H1 (cell line): ENCODE results near the gene SOX2. TPM values are rescaled to one million over a fixed set of nuclear protein-coding genes. Genes with fewer than 3 reads are reported as not detected.

Experiments used
- CTCF ChIA-PET: fragments of 300-600 bp; sonication (Branson Sonifier 250); formaldehyde crosslinking; loops from one replicate; lab custom pipeline; 2021; ENCODE audit not compliant: partially characterized antibody; lab: Charles Lee
- POLR2A ChIA-PET: fragments of 300-600 bp; sonication (Branson Sonifier 250); formaldehyde crosslinking; loops from one replicate; lab custom pipeline; 2021; ENCODE audit warnings: inconsistent platforms; ENCODE audit not compliant: partially characterized antibody; lab: Charles Lee
- DNase-seq, 2 experiments: peaks; one replicate each; pipeline versions ENCODE4 v3.0.0 to v3.0.0-alpha.2; 2010 to 2022; ENCODE audit warnings: low spot score in 2 of 2, low read depth in 1 of 2, mixed read lengths in 1 of 2
- FAIRE-seq: peaks from 2 replicates; lab custom pipeline; 2011; peaks lifted over from hg19 to GRCh38; lab: Jason Lieb, UNC
- H2AFZ ChIP-seq: 2 replicates; pipeline ENCODE4 v1.8.1; 2012; ENCODE audit warnings: low read length, inconsistent platforms
- H2AK5ac ChIP-seq: 2 replicates; pipeline ENCODE4 v1.6.1; 2013; ENCODE audit warnings: low read depth, low read length
- H2BK120ac ChIP-seq: replicated peaks from 2 replicates; pipeline ENCODE3; 2013; ENCODE audit warnings: low read depth, low read length, inconsistent platforms
- H2BK12ac ChIP-seq: 2 replicates; pipeline ENCODE4 v1.6.1; 2013; ENCODE audit warnings: low read depth, low read length
- H2BK15ac ChIP-seq: 2 replicates; pipeline ENCODE4 v1.6.1; 2013; ENCODE audit warnings: low read length
- H2BK20ac ChIP-seq: 2 replicates; pipeline ENCODE4 v1.6.1; 2013; ENCODE audit warnings: low read length
- H2BK5ac ChIP-seq: 2 replicates; pipeline ENCODE4 v1.6.1; 2013; ENCODE audit warnings: low read depth, low read length
- H3K14ac ChIP-seq: 2 replicates; pipeline ENCODE4 v1.6.1; 2013; ENCODE audit warnings: inconsistent platforms; ENCODE audit not compliant: insufficient read length
- H3K18ac ChIP-seq: 2 replicates; pipeline ENCODE4 v1.6.1; 2013; ENCODE audit warnings: low read length; ENCODE audit errors: extremely low read depth
- H3K23ac ChIP-seq: 2 replicates; pipeline ENCODE4 v1.6.1; 2013; ENCODE audit warnings: inconsistent platforms; ENCODE audit not compliant: insufficient read length
- H3K23me2 ChIP-seq: 2 replicates; pipeline ENCODE4 v1.6.1; 2013; ENCODE audit warnings: low read depth, low read length
- H3K27ac ChIP-seq: 2 replicates; pipeline ENCODE4 v1.6.1; 2011; ENCODE audit warnings: low read depth, low read length, inconsistent platforms
- H3K27me3 ChIP-seq, 4 experiments: replicated peaks in 1 of 4; 1 replicate in 1 of 4; 2 replicates in 3 of 4; pipeline versions ENCODE4 v1.6.1 to v1.8.1; 2011 to 2013; ENCODE audit warnings: low read length in 3 of 4, mild to moderate bottlenecking in 3 of 4, inconsistent platforms in 2 of 4, mixed read lengths in 2 of 4, moderate library complexity in 1 of 4; ENCODE audit not compliant: control insufficient read depth in 3 of 4, insufficient read depth in 3 of 4; ENCODE audit errors: extremely low read depth in 1 of 4
- H3K36me3 ChIP-seq, 4 experiments: 2 replicates each; pipeline versions ENCODE4 v1.6.1 to v1.8.1; 2011 to 2013; ENCODE audit warnings: mild to moderate bottlenecking in 4 of 4, low read length in 3 of 4, moderate library complexity in 2 of 4, control low read depth in 1 of 4, inconsistent platforms in 1 of 4; ENCODE audit not compliant: insufficient read depth in 4 of 4, control insufficient read depth in 2 of 4
- H3K4ac ChIP-seq: replicated peaks from 2 replicates; pipeline ENCODE3; 2013; ENCODE audit warnings: low read length, low read depth, mixed read lengths, inconsistent platforms; ENCODE audit not compliant: insufficient read length
- H3K4me1 ChIP-seq, 4 experiments: replicated peaks in 1 of 4; 1 replicate in 1 of 4; 2 replicates in 3 of 4; pipeline versions ENCODE4 v1.6.1 to v1.8.1; 2011 to 2013; ENCODE audit warnings: low read length in 3 of 4, inconsistent platforms in 2 of 4, mixed read lengths in 1 of 4; ENCODE audit not compliant: insufficient read depth in 4 of 4, control insufficient read depth in 3 of 4
- H3K4me2 ChIP-seq, 2 experiments: 2 replicates each; pipeline versions ENCODE4 v1.6.1 to v1.8.1; 2011 to 2013; ENCODE audit warnings: low read depth in 2 of 2, low read length in 2 of 2, control low read depth in 1 of 2, inconsistent platforms in 1 of 2, mild to moderate bottlenecking in 1 of 2; ENCODE audit not compliant: insufficient read depth in 1 of 2
- H3K4me3 ChIP-seq, 4 experiments: fragments of 200-600, 300-600 bp in 1 of 4; sonication (generic), shearing (Covaris generic), sonication (Bioruptor Twin) in 1 of 4; 2 replicates each; pipeline versions ENCODE4 v1.5.1 to v1.8.1; 2011 to 2016; ENCODE audit warnings: low read length in 4 of 4, low read depth in 3 of 4, control low read depth in 2 of 4, inconsistent platforms in 2 of 4, mild to moderate bottlenecking in 2 of 4, mixed read lengths in 1 of 4, moderate library complexity in 1 of 4; ENCODE audit not compliant: insufficient read depth in 2 of 4; ENCODE audit errors: extremely low read depth in 1 of 4
- H3K56ac ChIP-seq: replicated peaks from 2 replicates; pipeline ENCODE3; 2013; ENCODE audit warnings: low read depth, mild to moderate bottlenecking, mixed read lengths, low read length, inconsistent platforms; ENCODE audit not compliant: insufficient read length
- H3K79me1 ChIP-seq: 2 replicates; pipeline ENCODE4 v1.6.1; 2013; ENCODE audit warnings: low read depth, low read length, control low read depth
- H3K79me2 ChIP-seq, 2 experiments: 2 replicates each; pipeline versions ENCODE4 v1.6.1 to v1.8.1; 2012 to 2013; ENCODE audit warnings: low read length in 2 of 2, mild to moderate bottlenecking in 2 of 2, inconsistent platforms in 1 of 2; ENCODE audit not compliant: insufficient read depth in 2 of 2, control insufficient read depth in 1 of 2
- H3K9ac ChIP-seq, 4 experiments: replicated peaks in 1 of 4; 1 replicate in 1 of 4; 2 replicates in 3 of 4; pipeline versions ENCODE4 v1.6.1 to v1.8.1; 2011 to 2013; ENCODE audit warnings: low read depth in 3 of 4, low read length in 3 of 4, control low read depth in 2 of 4, mild to moderate bottlenecking in 2 of 4, moderate library complexity in 2 of 4, inconsistent platforms in 1 of 4; ENCODE audit errors: extremely low read depth in 1 of 4
- H3K9me3 ChIP-seq, 2 experiments: 2 replicates each; pipeline versions ENCODE4 v1.6.1 to v1.8.1; 2012 to 2013; ENCODE audit warnings: mild to moderate bottlenecking in 2 of 2, moderate library complexity in 2 of 2, control low read depth in 1 of 2, inconsistent platforms in 1 of 2, low read depth in 1 of 2, low read length in 1 of 2, mixed read lengths in 1 of 2; ENCODE audit not compliant: insufficient read depth in 2 of 2
- H4K20me1 ChIP-seq, 2 experiments: replicated peaks in 1 of 2; 2 replicates each; pipeline versions ENCODE3 to v1.8.1; 2011 to 2013; ENCODE audit warnings: inconsistent platforms in 2 of 2, low read length in 2 of 2, mild to moderate bottlenecking in 1 of 2; ENCODE audit not compliant: insufficient read depth in 2 of 2, control insufficient read depth in 1 of 2
- H4K5ac ChIP-seq: 2 replicates; pipeline ENCODE4 v1.6.1; 2013; ENCODE audit warnings: low read length, low read depth, mixed read lengths, inconsistent platforms; ENCODE audit not compliant: insufficient read length
- H4K8ac ChIP-seq: 2 replicates; pipeline ENCODE4 v1.8.0; 2013; ENCODE audit warnings: mild to moderate bottlenecking, moderate library complexity, low read length, inconsistent platforms; ENCODE audit not compliant: insufficient read depth; ENCODE audit errors: extremely low read depth
- H4K91ac ChIP-seq: replicated peaks from 2 replicates; pipeline ENCODE3; 2013; ENCODE audit warnings: low read length, mixed read lengths, inconsistent platforms; ENCODE audit not compliant: insufficient read length
- ASH2L ChIP-seq: fragments of 200-600, 300-600 bp; sonication (generic); IDR thresholded peaks from one replicate; pipeline ENCODE4 v1.7.1; 2017; ENCODE audit warnings: low read length
- CBX5 ChIP-seq: fragments of 300-800, 300-1000 bp; sonication (generic); IDR thresholded peaks from 2 replicates; pipeline ENCODE4 v1.7.1; 2016; ENCODE audit warnings: antibody characterized with exemption, low read length, low read depth
- CHD1 ChIP-seq: IDR thresholded peaks from 2 replicates; pipeline ENCODE4 v1.6.1; 2012; ENCODE audit warnings: low read depth, low read length, improper control_type of control experiment
- HDAC2 ChIP-seq, 2 experiments: fragments of 300-600 bp in 1 of 2; sonication (generic) in 1 of 2; IDR thresholded peaks; 2 replicates each; pipeline ENCODE4 v1.6.1; 2011 to 2012; ENCODE audit warnings: low read depth in 2 of 2, low read length in 2 of 2, mild to moderate bottlenecking in 2 of 2, moderate library complexity in 2 of 2, borderline replicate concordance in 1 of 2, inconsistent platforms in 1 of 2
- SIN3A ChIP-seq, 2 experiments: IDR thresholded peaks in 1 of 2; conservative IDR thresholded peaks in 1 of 2; 2 replicates each; pipeline ENCODE4 v1.6.1; 2011 to 2012; ENCODE audit warnings: low read length in 2 of 2, improper control_type of control experiment in 1 of 2, low read depth in 1 of 2, mild to moderate bottlenecking in 1 of 2
- SP4 ChIP-seq: IDR thresholded peaks from 2 replicates; pipeline ENCODE4 v1.6.1; 2012; ENCODE audit warnings: low read length, inconsistent platforms
- TAF1 ChIP-seq: IDR thresholded peaks from 2 replicates; pipeline ENCODE4 v1.6.1; 2011; ENCODE audit warnings: mild to moderate bottlenecking, low read depth, low read length
- TAF7 ChIP-seq: optimal IDR thresholded peaks from 2 replicates; pipeline ENCODE3; 2011; ENCODE audit warnings: low read depth, mild to moderate bottlenecking, inconsistent platforms, low read length, moderate library complexity, borderline replicate concordance
- WGBS, 2 experiments: shearing (Covaris generic) in 1 of 2; methylation state at CpG; one replicate each; pipeline versions ENCODE4 v1.1.6 to v1.1.7; 2013 to 2015; ENCODE audit warnings: low lambda C conversion rate in 2 of 2, mixed read lengths in 2 of 2, inconsistent platforms in 1 of 2, low coverage in 1 of 2, missing lambda C conversion rate in 1 of 2; ENCODE audit not compliant: insufficient replicate concordance in 2 of 2, insufficient coverage in 1 of 2, insufficient read length in 1 of 2; ENCODE audit errors: extremely low coverage in 1 of 2, missing lambda C conversion rate in 1 of 2; 5-methylcytosine and 5-hydroxymethylcytosine counted together
- polyA plus RNA-seq, 7 experiments: library from polyadenylated mRNA; depleted of rRNA in 3 of 7; stranded (reverse) in 5 of 7; unstranded in 2 of 7; fragments of >200 nt in 5 of 7; fragments of 200-250 nt in 2 of 7; gene quantifications; 1 replicate in 5 of 7; 2 replicates in 1 of 7; 4 replicates in 1 of 7; pipeline versions ENCODE4 v1.2.1 to v1.2.3, GENCODE V29; 2011 to 2013; ENCODE audit warnings: missing spikeins in 2 of 7, mixed read lengths in 2 of 7
- total RNA-seq: library from RNA; stranded (reverse); fragmentation: NEBNext Ultra II Directional; extraction: Animal tissue kit (Norgen Biotek cat#: 25700); gene quantifications from 2 replicates; pipeline ENCODE4 v1.2.1, GENCODE V29; 2021
- TF ChIP-seq, protein P1 (sequence below): IDR thresholded peaks from 2 replicates; pipeline ENCODE4 v1.6.1; 2012; ENCODE audit warnings: low read length, inconsistent platforms

The SOX2 gene
- total and polyA plus RNA-seq, 2 of the 8 experiments (the other 6 are each of a cell fraction or from before 2014, with no cell fraction given), result 149 to 247 TPM

DNA sequence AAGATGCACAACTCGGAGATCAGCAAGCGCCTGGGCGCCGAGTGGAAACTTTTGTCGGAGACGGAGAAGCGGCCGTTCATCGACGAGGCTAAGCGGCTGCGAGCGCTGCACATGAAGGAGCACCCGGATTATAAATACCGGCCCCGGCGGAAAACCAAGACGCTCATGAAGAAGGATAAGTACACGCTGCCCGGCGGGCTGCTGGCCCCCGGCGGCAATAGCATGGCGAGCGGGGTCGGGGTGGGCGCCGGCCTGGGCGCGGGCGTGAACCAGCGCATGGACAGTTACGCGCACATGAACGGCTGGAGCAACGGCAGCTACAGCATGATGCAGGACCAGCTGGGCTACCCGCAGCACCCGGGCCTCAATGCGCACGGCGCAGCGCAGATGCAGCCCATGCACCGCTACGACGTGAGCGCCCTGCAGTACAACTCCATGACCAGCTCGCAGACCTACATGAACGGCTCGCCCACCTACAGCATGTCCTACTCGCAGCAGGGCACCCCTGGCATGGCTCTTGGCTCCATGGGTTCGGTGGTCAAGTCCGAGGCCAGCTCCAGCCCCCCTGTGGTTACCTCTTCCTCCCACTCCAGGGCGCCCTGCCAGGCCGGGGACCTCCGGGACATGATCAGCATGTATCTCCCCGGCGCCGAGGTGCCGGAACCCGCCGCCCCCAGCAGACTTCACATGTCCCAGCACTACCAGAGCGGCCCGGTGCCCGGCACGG is 991 bp downstream of the SOX2 start:
- WGBS, 2 experiments, result 2% methylated on average over 64 of the region's 65 CpGs; no CpG with 5 or more reads in 1 of the 2 experiments
- Histone ChIP-seq H3K23me2 (peaks cover 11% of the 10 kb centered on the region), H3K27me3 (no peaks in the 10 kb centered on the region), H3K4me3 (peak overlapping the region; percentile 90 to 98 (median 96)), H3K14ac (no peak overlapping the region), H2AFZ (no peak overlapping the region), H3K27ac (peak overlapping the region; percentile 67), H4K20me1 (peaks cover 0 to 2% of the 10 kb centered on the region in 2 experiments), H2BK5ac (peak overlapping the region; percentile 98), H3K79me2 (peaks cover 13 to 66% of the 10 kb centered on the region in 2 experiments), H3K4ac (no peak overlapping the region), H2BK20ac (no peak overlapping the region), H3K4me1 (peaks cover 1 to 14% (median 7%) of the 10 kb centered on the region in 4 experiments; a peak in 5 of 7 replicates), H3K23ac (no peak overlapping the region), H2BK12ac (peak overlapping the region; percentile 45; the same call in 1 of the 2 replicates), H4K91ac (peak overlapping the region; percentile 85), H3K9ac (peak overlapping the region; percentile 80 to 88 (median 86)), H2BK120ac (no peak overlapping the region), H4K8ac (no peak overlapping the region; the same call in 1 of the 2 replicates), H3K18ac (peak overlapping the region; percentile 66), H2AK5ac (no peak overlapping the region), H4K5ac (peak overlapping the region; percentile 96), H3K9me3 (no peaks in the 10 kb centered on the region), H3K4me2 (peak overlapping the region; percentile 75 to 89), H3K36me3 (peaks cover 0 to 48% (median 8%) of the 10 kb centered on the region in 4 experiments; a peak in 4 of 8 replicates), H2BK15ac (no peak overlapping the region), H3K56ac (peak overlapping the region; percentile 24), H3K79me1 (peaks cover 3% of the 10 kb centered on the region; the same call in 1 of the 2 replicates)
- POLR2A ChIA-PET, result interaction anchor here (0.7 to 3.9 kb wide), 9 partner anchors 8 to 853 kb away, joined by 3 to 46 read pairs (median 5); no protein-coding TSS in a partner anchor
- FAIRE-seq, result no peak
- DNase-seq, result peak in 1 of 2 experiments; percentile 62
- CTCF ChIA-PET, result interaction anchor here (0.5 to 0.8 kb wide), 3 partner anchors 16 to 611 kb away, joined by 3 to 5 read pairs (median 3); no protein-coding TSS in a partner anchor
- TF ChIP-seq TAF1 (0 out of 2 replicates have a peak, but pooled peaks have one; percentile 17), SP4 (no peak), CHD1 (no peak; the same call in 1 of the 2 replicates), SIN3A (conservative IDR thresholded peaks at IDR 0.05 in 1 of 2, IDR thresholded peaks at IDR 0.05 in 1 of 2; ENCODE audit: low read depth in 1 of 2, low read length in 2 of 2) (peak in 1 of 2 experiments; percentile 68; a peak in 2 of 4 replicates), HDAC2 (IDR thresholded peaks at IDR 0.05; ENCODE audit: borderline replicate concordance in 1 of 2, low read depth in 2 of 2, low read length in 2 of 2) (peak in 1 of 2 experiments; percentile 85; a peak in 1 of 4 replicates), CBX5 (no peak), ASH2L (peak; percentile 69), TAF7 (peak; percentile 50)
- TF ChIP-seq, protein P1, sequence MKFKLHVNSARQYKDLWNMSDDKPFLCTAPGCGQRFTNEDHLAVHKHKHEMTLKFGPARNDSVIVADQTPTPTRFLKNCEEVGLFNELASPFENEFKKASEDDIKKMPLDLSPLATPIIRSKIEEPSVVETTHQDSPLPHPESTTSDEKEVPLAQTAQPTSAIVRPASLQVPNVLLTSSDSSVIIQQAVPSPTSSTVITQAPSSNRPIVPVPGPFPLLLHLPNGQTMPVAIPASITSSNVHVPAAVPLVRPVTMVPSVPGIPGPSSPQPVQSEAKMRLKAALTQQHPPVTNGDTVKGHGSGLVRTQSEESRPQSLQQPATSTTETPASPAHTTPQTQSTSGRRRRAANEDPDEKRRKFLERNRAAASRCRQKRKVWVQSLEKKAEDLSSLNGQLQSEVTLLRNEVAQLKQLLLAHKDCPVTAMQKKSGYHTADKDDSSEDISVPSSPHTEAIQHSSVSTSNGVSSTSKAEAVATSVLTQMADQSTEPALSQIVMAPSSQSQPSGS, result no peak
